GM19099 (cell line): ENCODE data around the gene DLGAP4.

Source experiments
- POLR2A ChIP-seq: IDR thresholded peaks from 3 replicates; pipeline ENCODE4 v1.6.1; 2011; ENCODE audit warnings: low read depth; ENCODE audit not compliant: insufficient read length; ENCODE audit errors: extremely low read depth

The DLGAP4 gene

DNA sequence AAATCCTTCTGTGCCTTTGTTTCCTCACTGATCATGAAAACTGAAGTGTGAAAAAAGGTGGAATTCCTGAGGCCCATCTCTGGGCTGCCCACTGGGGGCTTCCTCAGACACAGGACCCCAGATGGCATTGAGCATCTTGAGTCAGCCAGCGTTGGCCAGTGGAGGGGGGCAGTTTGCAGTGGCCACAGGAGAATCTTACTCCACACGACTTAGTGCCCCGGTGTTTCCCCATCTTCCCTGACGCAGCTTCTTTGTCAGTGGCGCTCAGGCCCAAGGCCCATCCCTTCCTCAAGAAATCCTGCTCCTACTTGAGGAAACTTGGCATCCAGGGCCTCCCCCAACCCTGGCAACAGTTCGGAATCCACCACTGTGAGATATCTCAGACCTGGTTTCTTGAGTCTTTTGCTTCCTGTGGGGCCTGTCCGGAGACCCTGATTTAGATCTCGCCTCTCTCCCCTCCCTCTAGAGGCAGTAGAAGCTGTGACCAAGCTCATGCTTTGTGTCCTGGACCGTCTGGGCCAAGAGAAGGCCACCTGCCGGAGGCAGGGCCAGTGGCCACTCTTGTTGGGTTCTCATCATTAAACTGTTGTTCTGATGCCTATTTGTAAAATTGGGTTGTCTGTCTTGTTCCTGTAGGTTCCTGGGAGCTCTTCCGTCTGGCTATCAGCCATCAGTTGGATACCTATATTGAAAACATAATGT lies 20.2 kb upstream of the DLGAP4 start:
- no peak for TF ChIP-seq POLR2A

DNA sequence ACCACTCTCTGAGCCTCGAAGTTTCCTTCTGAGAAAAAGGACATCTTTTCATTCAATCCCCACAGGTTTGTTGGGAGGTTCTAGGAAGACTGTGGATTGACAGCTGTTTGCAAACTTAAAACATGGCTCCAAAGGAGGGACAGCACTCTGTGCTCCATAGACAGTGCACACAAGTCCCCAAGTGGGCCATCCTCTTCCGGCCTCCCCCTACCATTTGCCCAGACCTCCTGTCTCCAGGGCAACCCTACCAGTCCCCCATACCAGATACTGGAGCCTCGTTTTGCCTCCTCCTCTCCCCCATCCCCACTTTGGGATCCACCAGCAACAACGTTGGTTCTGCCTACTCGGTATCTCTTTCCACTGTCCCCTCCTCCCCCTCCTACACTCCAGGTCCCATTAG lies 8.5 kb upstream of the DLGAP4 start:
- no peak for TF ChIP-seq POLR2A

- no peak for TF ChIP-seq POLR2A
These were observed 8.1 kb upstream of the DLGAP4 start for GRCh38 chr20:36298061-36298460.

DNA sequence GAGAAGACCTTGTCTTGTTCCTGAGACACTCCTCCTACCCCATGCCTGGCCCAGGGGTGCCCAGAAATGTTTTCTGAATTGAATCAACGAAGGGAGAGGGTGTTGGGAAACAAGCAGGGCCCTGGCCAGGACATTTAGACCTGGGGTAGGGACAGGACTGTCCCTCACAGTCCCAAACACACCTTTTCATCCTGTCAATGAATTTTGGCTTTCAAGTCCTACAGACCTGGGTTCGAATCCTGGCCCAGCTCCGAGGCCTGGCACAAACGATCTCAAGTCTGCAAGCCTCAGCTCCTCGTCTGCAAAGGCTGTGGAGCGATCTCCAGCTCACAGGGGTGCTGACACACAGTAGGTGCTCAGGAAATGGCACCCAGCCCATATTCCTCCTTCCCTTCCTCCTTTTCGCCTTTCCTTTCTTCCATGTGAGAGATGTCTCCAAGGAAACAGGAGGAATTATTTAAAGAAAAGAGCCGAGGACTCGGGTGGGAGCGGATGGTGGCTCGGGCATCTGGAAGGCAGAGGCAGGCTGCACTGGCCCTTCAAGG lies 7.3 kb upstream of the DLGAP4 start:
- no peak for TF ChIP-seq POLR2A

DNA sequence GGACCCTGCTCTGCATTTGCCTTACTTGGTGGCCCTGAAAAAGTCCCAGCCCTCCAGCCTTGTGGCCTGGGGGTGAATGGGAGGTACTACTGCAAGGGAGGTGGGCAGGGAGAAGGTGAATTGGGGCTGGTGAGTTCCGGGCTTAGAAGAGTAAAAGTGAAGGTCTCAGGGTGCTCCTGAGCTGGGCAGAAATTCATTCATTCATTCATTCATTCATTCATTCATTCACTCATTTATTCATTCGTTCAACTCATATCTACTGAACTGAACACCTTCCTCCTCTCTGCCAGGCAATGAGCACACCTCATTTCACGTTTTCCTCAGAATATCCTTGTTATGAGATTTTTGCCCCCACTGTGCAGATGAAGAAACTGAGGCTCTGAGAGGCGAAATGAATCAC lies 6.7 kb upstream of the DLGAP4 start:
- TF ChIP-seq POLR2A = no peak

DNA sequence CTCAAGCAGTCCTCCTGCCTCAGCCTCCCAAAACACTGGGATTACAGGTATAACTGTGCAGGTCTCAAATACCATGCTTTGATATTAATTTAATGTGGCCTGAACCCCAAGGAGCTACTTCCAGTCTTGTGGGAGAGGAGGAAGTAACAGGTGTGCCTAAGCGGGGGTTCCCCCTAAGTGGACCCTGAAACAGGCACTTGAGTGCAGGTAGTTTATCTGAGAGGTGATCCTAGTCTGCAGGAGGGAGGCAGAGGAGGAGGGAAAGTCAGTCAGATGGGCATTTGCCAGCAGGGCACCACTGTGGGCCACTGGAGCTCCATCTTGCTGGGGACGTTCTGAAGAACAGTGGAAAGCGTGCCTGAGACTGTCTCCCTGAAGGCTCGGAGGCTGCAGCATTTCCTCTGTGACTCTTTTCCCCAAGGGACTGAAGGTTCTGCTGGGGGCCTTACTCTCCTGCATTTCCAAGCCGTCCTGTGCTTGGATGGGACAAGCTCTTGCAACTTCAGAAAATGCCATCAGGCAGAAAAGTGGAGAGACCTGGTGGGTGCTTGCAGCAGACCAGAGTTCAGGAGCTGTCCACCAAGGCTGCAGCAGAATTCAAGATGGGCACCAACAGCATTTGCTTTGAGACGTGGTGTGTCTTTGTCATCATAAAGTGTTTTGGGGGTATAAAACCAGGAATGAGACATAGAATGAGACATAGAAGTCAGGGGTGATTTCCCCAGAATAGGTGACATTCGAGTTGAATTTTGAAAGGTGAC lies 4.6 kb upstream of the DLGAP4 start:
- TF ChIP-seq POLR2A = no peak

DNA sequence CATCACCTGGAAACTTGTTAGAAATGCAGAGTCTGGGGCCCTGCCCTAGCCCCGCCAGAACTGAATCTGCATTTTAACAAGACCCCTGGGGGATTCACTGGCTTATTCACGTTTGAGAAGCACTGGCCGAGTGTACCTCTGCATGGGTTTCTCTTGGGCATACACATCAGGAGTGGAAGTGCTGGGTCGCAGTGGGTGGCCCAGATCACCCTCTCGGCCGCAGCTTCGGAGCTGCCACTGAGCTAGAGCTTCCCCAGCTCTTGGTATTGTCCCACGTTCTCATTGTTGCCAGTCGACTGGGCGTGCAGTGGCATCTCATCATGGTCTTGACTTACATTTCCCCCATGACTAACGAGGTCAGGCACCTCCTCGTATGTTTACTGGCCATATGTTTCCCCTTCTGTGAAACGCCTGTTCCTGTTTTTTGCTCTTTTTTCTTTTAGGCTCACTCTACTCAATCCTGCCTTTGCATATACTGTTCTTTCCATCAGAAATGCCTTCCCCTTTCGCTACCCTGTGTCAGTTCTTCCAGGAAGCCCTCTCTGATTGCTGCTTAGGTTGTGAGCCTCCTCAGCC lies 3.0 kb upstream of the DLGAP4 start:
- TF ChIP-seq POLR2A = no peak

DNA sequence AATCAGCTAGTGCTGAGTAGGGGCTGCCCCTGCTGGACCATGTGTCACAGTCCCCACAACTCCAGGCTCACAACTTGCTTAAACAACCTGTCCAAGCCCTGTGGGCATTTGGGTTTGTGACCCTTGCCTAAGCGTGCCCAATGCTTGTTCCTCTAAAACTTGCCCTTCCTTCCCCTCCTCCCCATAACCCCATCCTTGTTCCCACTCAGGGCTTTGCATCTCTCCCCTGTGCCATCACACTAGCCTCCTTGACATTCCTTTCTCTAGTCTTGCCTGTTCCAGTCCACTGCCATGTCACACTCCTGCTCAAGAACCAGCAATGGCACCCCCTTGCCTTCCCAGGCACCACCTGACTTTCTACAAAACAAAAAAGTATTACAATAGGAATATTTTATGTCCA lies 2.3 kb upstream of the DLGAP4 start:
- no peak for TF ChIP-seq POLR2A

GRCh38 chr20:36304786-36305495 lies 1.2 kb upstream of the DLGAP4 start:
- TF ChIP-seq POLR2A = no peak

- TF ChIP-seq POLR2A = no peak
These were observed 643 bp downstream of the DLGAP4 start for GRCh38 chr20:36306553-36307411.

DNA sequence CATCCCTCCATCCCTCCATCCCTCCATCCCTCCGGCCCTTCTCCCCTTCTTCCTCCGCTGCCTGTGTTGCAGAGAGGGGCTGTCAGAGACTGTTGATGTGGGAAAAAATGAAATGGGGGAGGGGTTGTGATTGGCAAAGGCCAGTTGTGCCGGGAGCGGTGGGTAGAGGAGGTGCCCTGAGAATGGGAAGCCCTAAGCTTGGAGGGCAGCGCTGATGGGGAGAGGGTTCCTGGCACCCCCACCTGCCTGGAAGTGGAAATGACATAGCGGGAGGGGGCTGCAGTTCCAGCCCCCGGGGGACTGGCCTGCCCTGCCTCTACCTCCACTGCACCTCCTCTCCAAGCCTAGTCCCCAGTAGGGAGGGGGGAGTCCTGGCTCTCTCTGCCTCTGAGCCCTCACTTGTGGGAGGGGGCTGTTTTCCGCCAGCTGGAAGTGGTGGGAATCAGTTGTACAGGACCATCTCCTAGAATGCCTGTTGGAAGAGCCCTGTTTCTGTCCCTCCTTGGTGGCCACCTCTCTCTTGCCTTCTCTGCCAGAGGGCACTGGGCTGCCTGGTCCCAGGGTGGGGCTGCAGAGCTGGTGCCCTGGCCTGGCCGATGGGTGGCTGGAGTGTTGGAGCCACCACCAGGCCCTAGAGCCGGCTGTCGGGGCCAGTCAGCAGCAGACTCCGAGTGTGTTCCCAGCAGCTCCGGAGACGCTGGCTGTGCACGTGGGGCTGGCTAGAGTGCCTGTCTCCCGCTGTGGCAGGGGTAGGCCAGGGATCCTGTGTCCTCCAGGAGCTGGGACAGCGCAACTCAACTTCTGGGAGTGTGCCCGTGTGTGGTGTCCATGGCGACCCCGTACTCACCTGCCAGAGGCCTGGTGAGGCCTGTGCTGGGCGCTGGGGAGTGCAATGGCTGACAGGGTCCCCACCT lies 1.5 kb downstream of the DLGAP4 start:
- no peak for TF ChIP-seq POLR2A

GRCh38 chr20:36308353-36308752 lies 2.2 kb downstream of the DLGAP4 start:
- no peak for TF ChIP-seq POLR2A

DNA sequence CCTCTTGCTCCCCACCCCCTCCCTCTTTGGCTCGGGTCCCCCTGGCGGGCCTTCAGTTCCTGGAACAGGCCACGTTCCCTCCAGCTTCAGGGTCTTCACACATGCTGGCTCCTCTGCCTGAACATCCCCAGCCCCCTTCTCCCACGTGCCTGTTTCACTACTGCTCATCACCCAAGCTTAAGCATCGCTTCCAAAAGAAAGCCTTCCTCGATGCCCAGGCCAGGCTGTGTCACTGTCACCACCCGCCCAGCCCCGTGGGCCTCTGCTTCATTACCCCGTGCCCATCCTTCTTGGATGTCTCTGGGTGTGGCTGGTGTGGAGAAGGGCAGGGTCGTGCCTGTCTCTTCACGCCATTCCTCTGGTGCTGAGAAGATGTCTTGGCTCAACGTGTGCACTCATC lies 2.8 kb downstream of the DLGAP4 start:
- TF ChIP-seq POLR2A = no peak

DNA sequence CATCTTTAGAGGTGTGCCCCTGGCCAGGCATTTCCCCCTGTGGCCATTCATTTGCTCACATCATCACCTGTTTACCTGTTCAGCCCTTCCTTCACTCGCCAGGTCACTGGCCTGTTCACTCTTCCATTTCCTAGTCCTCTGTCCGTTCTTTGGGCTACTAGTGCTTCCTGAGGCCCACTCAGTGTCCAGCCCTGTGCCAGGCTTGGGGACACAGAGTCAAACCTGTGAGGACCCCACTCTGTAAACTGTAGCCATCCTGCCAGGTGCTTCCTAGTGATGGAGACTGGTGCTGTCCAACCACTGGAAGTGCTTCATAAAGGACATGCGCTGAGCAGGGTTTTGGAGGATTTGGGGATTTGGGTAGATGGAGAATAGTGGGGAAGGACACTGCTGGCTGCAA lies 3.5 kb downstream of the DLGAP4 start:
- no peak for TF ChIP-seq POLR2A
